ENCODE data around the gene TBL1XR1.

The TBL1XR1 gene

DNA sequence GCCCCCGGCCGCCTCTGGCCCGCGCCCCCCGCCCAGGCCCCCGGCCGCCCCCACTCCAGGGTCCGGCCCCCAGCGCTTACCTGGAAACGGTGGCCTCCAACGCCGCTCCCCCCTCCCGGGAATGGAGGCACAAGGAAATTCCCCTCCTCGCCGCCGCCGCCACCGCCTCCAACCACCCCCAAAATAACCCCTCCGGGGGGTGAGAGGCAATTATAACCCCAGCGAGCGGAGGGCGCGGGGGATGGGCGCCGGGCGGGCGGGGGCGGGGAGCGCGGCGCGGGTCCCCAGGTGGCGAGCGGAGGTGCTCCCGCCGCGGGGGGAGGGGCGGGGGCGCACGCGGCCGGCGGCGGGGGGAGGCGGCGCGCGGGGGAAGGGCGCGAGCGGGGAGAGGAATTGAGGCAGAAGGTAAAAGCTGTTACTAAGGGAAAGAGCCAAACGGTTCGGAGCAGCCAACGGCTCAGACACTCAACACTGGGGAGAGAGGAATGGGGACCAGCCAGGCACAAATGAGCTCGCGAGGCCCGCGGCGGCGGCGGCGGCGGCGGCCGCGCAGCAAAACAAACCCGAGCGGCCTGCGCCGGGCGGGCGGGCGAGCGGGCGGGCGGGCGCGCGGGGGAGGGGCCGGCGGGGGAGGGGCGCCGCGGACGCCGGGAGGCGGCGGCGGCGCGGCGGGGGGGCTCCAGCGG lies at the start of gene TBL1XR1:
TBL1XR1 (minus strand) TSS at position 442 of the 686 bp plus-strand sequence. CDS start 132,505 bp downstream, outside the sequence.
- TF ChIP-seq CTCF (conservative IDR thresholded peaks at IDR 0.05; ENCODE audit: low read depth, low read length): no peak
- DNase-seq (ENCODE audit: low read depth): peak; percentile 84
- H3K4me3 ChIP-seq (ENCODE audit: low read length): peak within 1 kb of the TSS; percentile 92

- no peak for DNase-seq (ENCODE audit: low read depth)
- TF ChIP-seq CTCF (conservative IDR thresholded peaks at IDR 0.05; ENCODE audit: low read depth, low read length): no peak
- no peak overlapping the region for H3K4me3 ChIP-seq (ENCODE audit: low read length)
These were observed 48.0 kb upstream of the TBL1XR1 start for GRCh38 chr3:177245250-177245649.

DNA sequence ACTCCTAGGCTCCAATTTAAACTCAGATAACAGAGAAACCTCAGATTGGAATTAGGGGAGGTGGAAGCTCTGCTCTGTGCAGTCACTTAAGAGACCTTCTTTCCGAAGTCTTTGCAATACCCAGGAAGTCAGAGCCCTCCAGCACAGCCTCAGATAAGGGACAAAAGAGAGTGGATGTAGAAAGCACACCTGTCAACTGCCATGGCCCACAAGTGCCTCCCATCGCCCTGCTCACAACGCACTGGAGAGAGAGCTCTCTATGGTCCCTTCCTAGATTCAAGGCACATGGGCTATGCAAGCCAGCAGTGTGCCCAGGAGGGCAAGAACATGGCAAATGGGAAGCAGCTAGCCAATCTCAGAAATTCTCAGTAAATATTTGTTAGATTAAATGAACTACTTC lies 47.3 kb upstream of the TBL1XR1 start:
- no peak for TF ChIP-seq CTCF (conservative IDR thresholded peaks at IDR 0.05; ENCODE audit: low read depth, low read length)

DNA sequence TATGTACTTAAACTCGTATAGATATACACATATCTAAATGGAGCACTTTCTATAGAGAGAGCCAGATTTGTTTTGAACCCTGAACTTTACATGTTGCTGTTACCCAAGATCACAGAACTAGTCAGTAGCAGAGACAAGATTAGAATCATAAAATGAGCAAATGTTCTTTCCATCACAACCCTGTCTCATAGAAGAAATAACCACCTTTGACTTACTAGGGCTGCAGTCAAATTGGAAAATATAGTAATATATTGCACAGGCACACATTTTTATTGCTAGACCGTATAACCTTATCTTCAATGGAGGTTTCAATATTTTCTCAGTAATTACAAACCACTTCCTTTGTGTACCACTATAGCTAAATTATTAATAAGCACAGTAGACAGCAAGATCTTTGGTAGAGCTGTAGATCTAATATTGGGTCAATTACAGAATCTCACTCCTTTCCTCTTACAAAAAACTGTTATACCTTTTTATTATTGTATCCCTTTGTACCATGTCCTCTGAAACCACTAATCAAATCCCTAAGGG lies 41.5 kb upstream of the TBL1XR1 start:
- no peak for DNase-seq (ENCODE audit: low read depth)
- no peak for TF ChIP-seq CTCF (conservative IDR thresholded peaks at IDR 0.05; ENCODE audit: low read depth, low read length)
- H3K4me3 ChIP-seq (ENCODE audit: low read length): no peak overlapping the region

More for the DNA sequence above, 47.3 kb upstream of the TBL1XR1 start:
- DNase-seq (ENCODE audit: low read depth): no peak
- H3K4me3 ChIP-seq (ENCODE audit: low read length): no peak overlapping the region

DNA sequence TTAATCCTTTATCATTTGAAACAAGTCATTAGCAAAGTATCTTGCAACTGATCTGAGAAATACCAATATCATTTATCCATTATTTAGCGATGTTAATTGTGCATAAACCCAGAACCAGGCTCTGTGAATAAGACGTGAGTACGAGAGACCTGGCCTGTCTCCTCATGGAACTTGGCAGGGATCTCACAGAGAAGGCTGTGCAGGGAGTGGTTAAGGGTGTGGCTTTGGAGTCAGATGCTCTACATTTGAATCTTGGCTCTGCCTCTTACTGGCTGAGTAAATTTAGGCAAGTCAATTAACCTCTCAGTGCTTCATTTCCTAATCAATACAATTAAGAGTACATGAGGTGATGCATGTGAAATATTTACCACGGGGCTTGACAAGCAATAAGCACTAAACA lies 39.9 kb upstream of the TBL1XR1 start:
- TF ChIP-seq CTCF (conservative IDR thresholded peaks at IDR 0.05; ENCODE audit: low read depth, low read length): no peak
- H3K4me3 ChIP-seq (ENCODE audit: low read length): no peak overlapping the region
- DNase-seq (ENCODE audit: low read depth): no peak

DNA sequence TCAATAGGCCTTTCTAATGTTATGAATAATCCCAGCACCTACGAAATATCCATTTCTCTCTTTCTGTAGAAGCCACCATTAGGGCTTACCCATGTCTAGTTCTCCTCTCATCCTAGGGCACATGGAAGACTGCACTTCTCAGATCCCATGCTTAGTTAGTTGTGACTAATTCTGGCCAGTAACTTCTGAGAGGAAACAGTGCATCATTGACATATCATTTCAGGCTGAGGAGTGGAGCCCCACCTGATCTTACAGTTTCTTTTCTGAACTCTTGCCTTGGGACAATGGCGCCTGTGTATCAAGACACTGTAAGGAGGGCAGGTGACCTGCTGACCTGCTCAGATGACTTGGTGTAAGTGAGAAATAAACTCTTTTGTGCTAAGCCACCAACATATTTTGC lies 39.4 kb upstream of the TBL1XR1 start:
- no peak for DNase-seq (ENCODE audit: low read depth)
- no peak for TF ChIP-seq CTCF (conservative IDR thresholded peaks at IDR 0.05; ENCODE audit: low read depth, low read length)
- no peak overlapping the region for H3K4me3 ChIP-seq (ENCODE audit: low read length)

DNA sequence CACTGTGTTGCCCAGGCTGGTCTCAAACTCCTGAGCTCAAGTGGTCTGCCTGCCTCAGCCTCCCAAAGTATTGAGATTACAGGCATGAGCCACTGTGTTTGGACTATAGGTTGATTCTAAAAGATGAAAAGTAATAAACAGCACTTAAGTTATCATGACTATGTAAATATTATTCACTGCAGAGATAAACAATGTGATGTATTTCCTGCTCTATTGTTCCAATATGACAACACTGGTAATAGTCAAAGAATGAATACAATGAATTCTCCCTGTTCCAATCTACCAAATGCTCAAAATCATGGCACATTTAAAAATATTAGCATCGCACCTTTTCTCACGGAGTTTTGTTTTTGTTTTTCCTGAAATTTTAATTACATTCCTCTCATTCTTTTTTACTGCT lies 36.8 kb upstream of the TBL1XR1 start:
- no peak overlapping the region for H3K4me3 ChIP-seq (ENCODE audit: low read length)
- no peak for DNase-seq (ENCODE audit: low read depth)

More for the DNA sequence above, 36.8 kb upstream of the TBL1XR1 start:
- TF ChIP-seq CTCF (conservative IDR thresholded peaks at IDR 0.05; ENCODE audit: low read depth, low read length): no peak
